SU-DHL-6 (cell line): ENCODE measurements around the gene POLR2C.

ENCODE experiments used
- H2AFZ ChIP-seq: fragments of 200-600 bp; sonication (generic); 2 replicates; pipeline ENCODE4 v1.6.1; 2014; ENCODE audit warnings: low read depth, mild to moderate bottlenecking, moderate library complexity, mixed read lengths, antibody characterized with exemption, low read length; ENCODE audit not compliant: severe bottlenecking
- H3F3A ChIP-seq: fragments of 200-600 bp; shearing (Covaris generic); 2 replicates; pipeline ENCODE4 v1.6.0; 2016; ENCODE audit warnings: antibody characterized with exemption, mild to moderate bottlenecking; ENCODE audit not compliant: insufficient read depth
- H3K27ac ChIP-seq: fragments of 200-600 bp; sonication (generic); 2 replicates; pipeline ENCODE4 v1.5.1; 2016; ENCODE audit warnings: low read depth, mild to moderate bottlenecking, low read length, moderate library complexity, mixed read lengths
- H3K27me3 ChIP-seq: fragments of 200-600 bp; sonication (generic), shearing (Covaris generic); 2 replicates; pipeline ENCODE4 v1.6.0; 2014; ENCODE audit warnings: mild to moderate bottlenecking, low read length
- H3K36me3 ChIP-seq: fragments of 200-600 bp; sonication (generic); 2 replicates; pipeline ENCODE4 v1.6.1; 2014; ENCODE audit warnings: mild to moderate bottlenecking, low read length, mixed read lengths
- H3K4me2 ChIP-seq: fragments of 300-600, 200-600 bp; shearing (Covaris generic), sonication (generic); 2 replicates; pipeline ENCODE4 v1.6.0; 2014; ENCODE audit warnings: low read length, low read depth, mild to moderate bottlenecking; ENCODE audit not compliant: poor library complexity, severe bottlenecking
- H3K4me3 ChIP-seq: fragments of 200-600 bp; sonication (generic); 2 replicates; pipeline ENCODE4 v1.5.1; 2014; ENCODE audit warnings: antibody characterized with exemption, low read length, mild to moderate bottlenecking, mixed read lengths; ENCODE audit not compliant: insufficient read depth, poor library complexity, severe bottlenecking
- H3K79me2 ChIP-seq: fragments of 200-600 bp; sonication (generic); 2 replicates; pipeline ENCODE4 v1.6.1; 2014; ENCODE audit warnings: mild to moderate bottlenecking, low read length, moderate library complexity; ENCODE audit not compliant: insufficient read depth
- H3K9ac ChIP-seq: fragments of 200-600 bp; sonication (generic); 2 replicates; pipeline ENCODE4 v1.7.0; 2014; ENCODE audit warnings: mild to moderate bottlenecking, low read length
- H3K9me2 ChIP-seq: fragments of 200-600 bp; sonication (generic); replicated peaks from 2 replicates; pipeline ENCODE4 v1.6.1; 2014; ENCODE audit warnings: low read length; ENCODE audit not compliant: insufficient read depth
- H3K9me3 ChIP-seq: fragments of 200-600 bp; sonication (generic); 2 replicates; pipeline ENCODE4 v1.6.1; 2014; ENCODE audit warnings: low read length, mixed read lengths; ENCODE audit not compliant: insufficient read depth
- H4K20me1 ChIP-seq: fragments of 200-600 bp; sonication (generic); 2 replicates; pipeline ENCODE4 v1.6.1; 2014; ENCODE audit warnings: low read depth, mild to moderate bottlenecking, antibody characterized with exemption, low read length, moderate library complexity, mixed read lengths
- CTCF ChIP-seq: fragments of 200-600 bp; sonication (generic); IDR thresholded peaks from one replicate; pipeline ENCODE4 v1.5.1; 2017; ENCODE audit warnings: antibody characterized with exemption, mild to moderate bottlenecking, low read length, moderate library complexity; ENCODE audit not compliant: insufficient read depth, poor library complexity, severe bottlenecking
- EZH2phosphoT487 ChIP-seq: fragments of 200-600 bp; sonication (generic), shearing (Covaris generic); conservative IDR thresholded peaks from 2 replicates; pipeline ENCODE4 v1.6.1; 2018; ENCODE audit warnings: mild to moderate bottlenecking, antibody characterized with exemption, low read length, moderate library complexity, mixed read lengths

Gene POLR2C

GRCh38 chr16:57509231-57509923 lies 46.9 kb downstream of the POLR2C start:
- H3K4me2 ChIP-seq = no peak overlapping the region
- no peaks in the 10 kb centered on the region for H3F3A ChIP-seq
- H3K79me2 ChIP-seq = no peaks in the 10 kb centered on the region
- H3K9ac ChIP-seq = no peak overlapping the region
- no peak overlapping the region for H3K27ac ChIP-seq
- H4K20me1 ChIP-seq = no peaks in the 10 kb centered on the region
- no peaks in the 10 kb centered on the region for H3K9me3 ChIP-seq
- no peak for TF ChIP-seq EZH2phosphoT487
- no peak for TF ChIP-seq CTCF
- H3K27me3 ChIP-seq = no peaks in the 10 kb centered on the region
- H3K9me2 ChIP-seq = no peaks in the 10 kb centered on the region
- no peak overlapping the region for H2AFZ ChIP-seq
- no peaks in the 10 kb centered on the region for H3K36me3 ChIP-seq
- H3K4me3 ChIP-seq = no peak overlapping the region

GRCh38 chr16:57510016-57510871 lies 47.8 kb downstream of the POLR2C start:
- no peaks in the 10 kb centered on the region for H3K79me2 ChIP-seq
- H3K27ac ChIP-seq = no peak overlapping the region
- no peak for TF ChIP-seq EZH2phosphoT487
- TF ChIP-seq CTCF = no peak
- no peaks in the 10 kb centered on the region for H4K20me1 ChIP-seq
- H3K9me3 ChIP-seq = no peaks in the 10 kb centered on the region
- H3K4me2 ChIP-seq = no peak overlapping the region
- H3K9ac ChIP-seq = no peak overlapping the region
- no peak overlapping the region for H3K4me3 ChIP-seq
- no peaks in the 10 kb centered on the region for H3K27me3 ChIP-seq
- no peak overlapping the region for H2AFZ ChIP-seq
- no peaks in the 10 kb centered on the region for H3K9me2 ChIP-seq
- H3F3A ChIP-seq = no peaks in the 10 kb centered on the region
- H3K36me3 ChIP-seq = no peaks in the 10 kb centered on the region

- H4K20me1 ChIP-seq = no peaks in the 10 kb centered on the region
- H3K27me3 ChIP-seq = no peaks in the 10 kb centered on the region
- no peaks in the 10 kb centered on the region for H3K9me2 ChIP-seq
- H3K27ac ChIP-seq = no peak overlapping the region
- no peak overlapping the region for H2AFZ ChIP-seq
- H3K36me3 ChIP-seq = no peaks in the 10 kb centered on the region
- H3K9me3 ChIP-seq = no peaks in the 10 kb centered on the region
- H3K79me2 ChIP-seq = no peaks in the 10 kb centered on the region
- no peak overlapping the region for H3K4me3 ChIP-seq
- no peak overlapping the region for H3K4me2 ChIP-seq
- H3K9ac ChIP-seq = no peak overlapping the region
- no peaks in the 10 kb centered on the region for H3F3A ChIP-seq
- TF ChIP-seq EZH2phosphoT487 (no peak), CTCF (no peak)
Observed at GRCh38 chr16:57512296-57513001, 50.0 kb downstream of the POLR2C start.
